Activated T-cell treated with anti-CD3 and anti-CD28 coated beads, Interleukin-2, amount 50 U/mL, for 72 hours (primary cell): ENCODE results near the gene RXRA. TPM values are rescaled to one million over a fixed set of nuclear protein-coding genes. Genes with fewer than 3 reads are reported as not detected.

Experiments
- ATAC-seq, 2 donors: fragments of 150-1000 bp; cut with Tn5 transposase; replicated peaks in 1 of 2; 2 replicates each; pipeline ENCODE4 v1.10.0; 2021; ENCODE audit warnings: moderate library complexity in 2 of 2, mild to moderate bottlenecking in 1 of 2
- DNase-seq, 2 donors: peaks; one replicate each; pipeline ENCODE4 v3.0.0; 2021 to 2022; ENCODE audit warnings: mixed read lengths in 1 of 2
- H3K27ac Mint-ChIP-seq: one replicate; pipeline ENCODE4 v1.8.0; 2022; ENCODE audit warnings: mild to moderate bottlenecking, moderate library complexity, mixed read lengths
- H3K27me3 Mint-ChIP-seq: one replicate; pipeline ENCODE4 v1.8.0; 2022; ENCODE audit warnings: low read depth, mixed read lengths
- H3K36me3 Mint-ChIP-seq, 2 donors: one replicate each; pipeline ENCODE4 v1.8.0; 2022; ENCODE audit warnings: mixed read lengths in 2 of 2, mild to moderate bottlenecking in 1 of 2; ENCODE audit not compliant: insufficient read depth in 2 of 2
- H3K4me1 Mint-ChIP-seq: one replicate; pipeline ENCODE4 v1.8.0; 2022; ENCODE audit warnings: low read depth, mixed read lengths
- H3K4me3 Mint-ChIP-seq, 2 donors: one replicate each; pipeline ENCODE4 v1.8.0; 2022; ENCODE audit warnings: mild to moderate bottlenecking in 2 of 2, mixed read lengths in 2 of 2, moderate library complexity in 2 of 2
- H3K9me3 Mint-ChIP-seq, 2 donors: one replicate each; pipeline ENCODE4 v1.8.0; 2022; ENCODE audit warnings: mixed read lengths in 2 of 2
- total RNA-seq, 2 donors: library from RNA; stranded (reverse); gene quantifications; one replicate each; pipeline ENCODE4 v1.2.3, GENCODE V29; 2022

Gene RXRA
- total RNA-seq, 2 donors from 2014 or later = 4.9 to 12.4 TPM

DNA sequence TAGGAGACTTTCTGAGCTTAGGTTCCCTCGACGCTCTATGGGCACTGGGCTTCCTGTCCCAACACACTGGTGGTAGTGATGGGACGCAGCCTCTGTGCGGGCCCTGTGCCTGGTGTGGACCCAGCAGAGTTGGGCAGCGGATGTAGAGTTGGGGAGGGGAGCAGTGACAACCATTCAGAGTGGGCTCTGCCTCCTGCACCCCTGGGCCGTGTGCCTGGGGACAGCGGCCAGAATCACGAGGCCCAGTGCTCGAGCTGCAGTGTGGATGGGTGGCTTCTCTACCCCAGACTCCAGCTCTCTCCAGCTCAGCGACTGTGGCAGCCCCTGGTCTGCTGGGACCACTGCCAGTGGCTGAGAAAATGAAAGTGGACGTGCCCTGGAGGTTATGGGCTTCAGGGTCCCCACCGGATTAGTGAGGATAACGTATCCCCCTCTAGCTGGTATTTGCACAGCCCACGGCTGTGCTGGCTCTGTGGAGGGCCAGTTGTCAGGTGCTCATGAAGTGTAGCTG, 18.6 kb downstream of the RXRA start:
- H3K36me3 Mint-ChIP-seq = no peaks in the 10 kb centered on the region
- no peaks in the 10 kb centered on the region for H3K9me3 Mint-ChIP-seq
- H3K4me1 Mint-ChIP-seq = peaks cover 10% of the 10 kb centered on the region
- no peak for DNase-seq
- H3K27ac Mint-ChIP-seq = no peak overlapping the region
- H3K4me3 Mint-ChIP-seq = no peak overlapping the region
- no peaks in the 10 kb centered on the region for H3K27me3 Mint-ChIP-seq
- ATAC-seq = no peak

GRCh38 chr9:134345737-134346136, 19.5 kb downstream of the RXRA start:
- H3K9me3 Mint-ChIP-seq = no peaks in the 10 kb centered on the region
- H3K27ac Mint-ChIP-seq = no peak overlapping the region
- no peak for ATAC-seq
- H3K4me1 Mint-ChIP-seq = peaks cover 10% of the 10 kb centered on the region
- no peak overlapping the region for H3K4me3 Mint-ChIP-seq
- H3K36me3 Mint-ChIP-seq = no peaks in the 10 kb centered on the region
- H3K27me3 Mint-ChIP-seq = no peaks in the 10 kb centered on the region
- no peak for DNase-seq

DNA sequence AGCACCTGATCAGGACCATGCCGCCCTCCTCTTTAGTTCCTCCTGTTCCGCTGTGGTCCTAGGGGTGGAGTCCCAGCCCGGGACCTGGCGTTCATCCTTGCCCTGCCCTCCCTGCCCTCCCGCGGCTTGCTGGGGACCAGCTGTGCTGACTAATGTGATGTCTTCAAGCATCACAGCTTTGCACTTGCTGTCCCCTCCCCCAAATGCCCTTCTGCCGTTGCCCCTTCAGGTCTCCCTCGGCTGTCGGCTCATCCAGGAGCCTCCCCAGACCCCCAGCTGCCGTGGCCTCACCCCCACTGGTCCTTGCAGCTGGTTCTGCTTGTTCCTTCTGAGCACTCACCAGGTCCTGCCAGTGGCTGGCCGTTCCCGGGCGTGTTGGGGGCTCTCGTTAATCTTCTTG, 19.9 kb downstream of the RXRA start:
- H3K27ac Mint-ChIP-seq = no peak overlapping the region
- no peak overlapping the region for H3K4me3 Mint-ChIP-seq
- H3K4me1 Mint-ChIP-seq = peaks cover 10% of the 10 kb centered on the region
- no peaks in the 10 kb centered on the region for H3K36me3 Mint-ChIP-seq
- no peak for DNase-seq
- H3K27me3 Mint-ChIP-seq = no peaks in the 10 kb centered on the region
- H3K9me3 Mint-ChIP-seq = no peaks in the 10 kb centered on the region
- ATAC-seq = no peak

DNA sequence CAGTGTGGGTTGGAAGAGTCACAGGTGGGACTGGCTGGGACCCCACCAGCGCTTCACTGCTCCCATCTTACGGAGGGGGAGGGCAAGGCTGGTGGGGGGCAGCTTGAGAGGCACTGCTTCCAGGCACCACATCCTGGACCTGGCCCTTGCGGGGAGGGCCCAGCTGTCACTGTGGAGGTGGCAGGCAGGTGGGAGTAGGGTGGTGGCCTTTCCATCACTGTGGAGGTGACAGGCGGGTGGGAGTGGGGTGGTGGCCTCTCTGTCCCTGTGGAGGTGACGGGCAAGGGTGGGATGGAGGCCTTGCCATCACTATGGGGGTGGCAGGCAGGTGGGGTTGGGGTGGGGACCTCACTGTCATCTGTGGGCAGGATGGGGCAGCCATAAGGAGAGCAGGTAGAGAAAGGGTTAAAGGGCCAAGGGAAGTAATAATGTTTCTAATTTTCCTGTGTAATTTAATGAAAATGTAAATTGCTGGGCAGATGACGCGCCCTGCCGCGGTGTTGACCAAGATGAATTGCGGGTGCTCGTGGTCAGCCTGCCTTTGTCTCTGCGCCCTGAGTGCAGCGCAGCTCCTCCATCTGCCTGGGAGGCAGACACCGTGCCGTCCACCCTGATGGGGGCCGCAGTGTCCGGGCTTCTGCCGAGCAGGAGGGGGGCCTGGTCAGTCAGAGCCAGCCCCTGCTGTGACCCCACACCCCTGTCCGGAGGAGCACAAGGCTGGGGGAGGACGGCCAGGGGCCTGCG, 20.8 kb downstream of the RXRA start:
- Mint-ChIP-seq H3K27me3 (no peaks in the 10 kb centered on the region), H3K4me3 (no peak overlapping the region), H3K4me1 (peaks cover 10% of the 10 kb centered on the region), H3K36me3 (no peaks in the 10 kb centered on the region), H3K27ac (no peak overlapping the region), H3K9me3 (no peaks in the 10 kb centered on the region)
- no peak for DNase-seq
- no peak for ATAC-seq

GRCh38 chr9:134347996-134348395, 21.7 kb downstream of the RXRA start:
- Mint-ChIP-seq H3K4me3 (no peak overlapping the region), H3K4me1 (peaks cover 10% of the 10 kb centered on the region), H3K36me3 (no peaks in the 10 kb centered on the region), H3K27me3 (no peaks in the 10 kb centered on the region), H3K9me3 (no peaks in the 10 kb centered on the region), H3K27ac (no peak overlapping the region)
- ATAC-seq = no peak
- no peak for DNase-seq

DNA sequence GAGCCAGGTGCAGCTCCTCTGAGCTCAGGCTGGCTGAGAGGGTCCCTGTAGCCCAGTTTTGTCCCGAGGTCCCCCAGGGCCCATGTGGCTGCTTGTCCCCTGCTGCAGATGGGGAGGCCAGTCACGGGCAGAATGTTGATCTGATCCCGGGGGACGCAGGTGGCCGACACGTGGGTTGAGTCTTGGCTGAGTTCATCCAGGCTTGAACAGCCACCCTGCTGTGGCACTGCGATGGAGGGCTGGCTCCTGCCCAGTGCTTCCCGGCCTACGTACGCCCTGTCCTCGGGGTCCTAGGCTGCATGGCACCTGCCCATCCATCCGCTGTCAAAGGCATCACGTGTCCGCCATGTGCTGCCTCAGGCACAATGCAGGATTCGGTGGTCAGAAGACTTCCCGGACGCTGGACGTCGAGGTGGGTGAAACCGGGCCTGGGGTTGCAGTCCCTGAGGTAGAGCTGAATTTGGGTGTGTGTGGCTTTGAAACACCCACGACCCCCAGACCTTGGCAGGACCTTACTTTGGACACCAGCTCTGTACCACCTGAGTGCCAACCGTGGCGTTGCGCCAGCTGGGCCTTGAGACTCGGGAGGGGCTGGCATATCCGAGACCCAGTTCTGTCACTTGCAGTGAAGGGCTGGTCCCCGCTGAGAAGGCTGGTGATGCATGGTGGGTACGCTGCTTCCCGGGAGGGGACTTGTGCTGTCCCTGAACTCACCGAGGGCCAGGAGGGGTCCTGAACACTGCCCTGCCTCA, 22.3 kb downstream of the RXRA start:
- Mint-ChIP-seq H3K27me3 (no peaks in the 10 kb centered on the region), H3K27ac (no peak overlapping the region), H3K9me3 (no peaks in the 10 kb centered on the region), H3K4me3 (no peak overlapping the region), H3K36me3 (no peaks in the 10 kb centered on the region), H3K4me1 (peaks cover 10% of the 10 kb centered on the region)
- ATAC-seq (no peak), DNase-seq (no peak)

- Mint-ChIP-seq H3K9me3 (no peaks in the 10 kb centered on the region), H3K4me1 (no peaks in the 10 kb centered on the region), H3K27ac (no peak overlapping the region), H3K4me3 (no peak overlapping the region), H3K36me3 (no peaks in the 10 kb centered on the region), H3K27me3 (no peaks in the 10 kb centered on the region)
- no peak for ATAC-seq
- DNase-seq = no peak
Measured at GRCh38 chr9:134349936-134350335, 23.7 kb downstream of the RXRA start.

DNA sequence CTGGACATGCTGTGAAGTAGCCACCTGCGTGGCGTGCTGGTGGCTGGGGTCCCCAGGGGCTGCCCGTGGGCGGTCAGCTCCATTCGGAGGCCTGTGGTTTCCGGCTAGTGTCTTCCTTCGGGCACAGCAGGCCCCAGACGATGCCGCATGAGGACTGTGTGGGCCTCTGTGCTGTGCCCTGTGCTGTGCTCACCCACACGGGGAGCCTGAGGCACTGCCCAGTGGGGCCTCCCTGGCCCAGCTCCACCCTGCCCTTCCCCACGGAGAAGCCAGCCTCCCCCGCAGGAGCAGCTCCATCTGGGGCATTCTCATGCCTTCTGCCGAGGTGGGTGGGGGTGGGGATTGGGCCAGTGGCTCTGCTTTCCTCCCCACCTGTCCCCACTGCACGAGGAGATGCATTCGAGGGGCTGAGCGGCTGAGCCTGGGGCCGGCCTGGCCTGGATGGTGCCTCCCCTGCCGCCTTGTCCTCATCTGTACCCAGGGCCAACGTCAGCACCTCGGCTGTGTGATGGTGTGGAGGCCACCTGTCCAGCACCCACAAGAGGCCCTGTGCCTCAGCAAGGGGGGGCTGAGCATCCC, 24.2 kb downstream of the RXRA start:
- ATAC-seq = no peak

GRCh38 chr9:134351606-134352176, 25.4 kb downstream of the RXRA start:
- Mint-ChIP-seq H3K9me3 (no peaks in the 10 kb centered on the region), H3K4me1 (no peaks in the 10 kb centered on the region), H3K27me3 (no peaks in the 10 kb centered on the region), H3K27ac (no peak overlapping the region), H3K36me3 (no peaks in the 10 kb centered on the region), H3K4me3 (no peak overlapping the region)
- DNase-seq (no peak), ATAC-seq (no peak)

More for the DNA sequence above, 24.2 kb downstream of the RXRA start:
- Mint-ChIP-seq H3K9me3 (no peaks in the 10 kb centered on the region), H3K27ac (no peak overlapping the region), H3K27me3 (no peaks in the 10 kb centered on the region), H3K4me3 (no peak overlapping the region), H3K4me1 (no peaks in the 10 kb centered on the region), H3K36me3 (no peaks in the 10 kb centered on the region)
- DNase-seq = no peak

GRCh38 chr9:134352247-134352933, 26.1 kb downstream of the RXRA start:
- ATAC-seq = no peak
- Mint-ChIP-seq H3K27ac (no peak overlapping the region), H3K4me3 (no peak overlapping the region), H3K9me3 (no peaks in the 10 kb centered on the region), H3K36me3 (no peaks in the 10 kb centered on the region), H3K27me3 (no peaks in the 10 kb centered on the region), H3K4me1 (no peaks in the 10 kb centered on the region)
- DNase-seq = no peak

- ATAC-seq = no peak
- Mint-ChIP-seq H3K4me3 (no peak overlapping the region), H3K27ac (no peak overlapping the region), H3K36me3 (no peaks in the 10 kb centered on the region), H3K27me3 (no peaks in the 10 kb centered on the region), H3K9me3 (no peaks in the 10 kb centered on the region), H3K4me1 (no peaks in the 10 kb centered on the region)
- DNase-seq = no peak
Measured at GRCh38 chr9:134353539-134353938, 27.3 kb downstream of the RXRA start.

DNA sequence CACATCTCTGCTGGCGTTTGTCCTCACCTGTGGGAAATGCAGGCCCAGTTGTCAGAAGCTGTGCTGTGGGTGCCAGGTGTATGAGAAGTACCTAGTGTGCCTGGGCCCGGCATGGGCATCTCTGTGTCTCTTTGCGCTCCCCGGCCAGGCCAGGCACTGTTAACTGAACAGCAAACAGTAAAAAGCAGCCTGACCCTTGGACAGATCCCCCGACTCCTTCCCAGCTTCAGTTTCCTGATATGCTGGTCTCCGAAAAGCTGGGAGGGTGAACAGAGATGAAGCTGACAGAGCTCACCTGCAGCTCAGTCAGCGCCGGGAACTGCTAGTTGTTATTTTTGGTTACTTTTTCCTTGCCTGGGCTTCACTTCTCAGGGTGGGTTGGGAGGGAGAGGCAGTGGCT, 28.9 kb downstream of the RXRA start:
- Mint-ChIP-seq H3K27ac (no peak overlapping the region), H3K36me3 (no peaks in the 10 kb centered on the region), H3K4me3 (no peak overlapping the region), H3K4me1 (no peaks in the 10 kb centered on the region), H3K27me3 (no peaks in the 10 kb centered on the region), H3K9me3 (no peaks in the 10 kb centered on the region)
- ATAC-seq = no peak
- no peak for DNase-seq
